Epithelial cell of esophagus (primary cell): Measurements from ENCODE around the gene NBPF20.
"Not testable (repeated sequence)": the region's sequence is repeated elsewhere in the genome, so short reads cannot be mapped to it uniquely, and the experiment has no call there.

Experiments used
- DNase-seq: peaks from one replicate; pipeline ENCODE4 v3.0.0; 2010; ENCODE audit warnings: low read depth
- H3K4me3 ChIP-seq: 2 replicates; pipeline ENCODE4 v1.5.1; 2011; ENCODE audit warnings: mild to moderate bottlenecking, low read length, control low read depth
- TF ChIP-seq, protein P1 (sequence below): IDR thresholded peaks from 2 replicates; pipeline ENCODE4 v1.5.1; 2011; ENCODE audit warnings: low read depth, mild to moderate bottlenecking, low read length, control low read depth, inconsistent platforms; ENCODE audit not compliant: insufficient read depth; ENCODE audit errors: missing control alignments

Gene NBPF20

DNA sequence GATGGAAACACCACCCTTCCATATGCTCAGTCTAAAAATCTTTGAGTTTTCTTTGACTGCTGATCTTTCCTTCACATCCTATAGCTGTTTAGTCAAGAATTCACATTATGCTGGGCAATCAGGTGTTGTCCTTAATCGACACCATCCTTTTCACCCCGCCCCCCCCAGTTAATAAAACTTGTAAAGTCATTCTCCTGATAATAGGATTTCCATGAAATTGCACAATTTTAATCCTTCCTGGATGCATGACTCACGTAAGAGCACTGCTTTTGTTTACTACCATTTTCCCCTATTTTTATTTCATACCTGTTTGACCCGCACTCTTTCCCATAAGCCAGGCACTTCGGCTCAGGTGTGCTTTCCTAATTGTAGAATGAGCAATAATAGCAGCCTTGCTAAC, 16.9 kb upstream of the NBPF20 start:
- peak; percentile 18 for DNase-seq
- not testable (repeated sequence) for H3K4me3 ChIP-seq

DNA sequence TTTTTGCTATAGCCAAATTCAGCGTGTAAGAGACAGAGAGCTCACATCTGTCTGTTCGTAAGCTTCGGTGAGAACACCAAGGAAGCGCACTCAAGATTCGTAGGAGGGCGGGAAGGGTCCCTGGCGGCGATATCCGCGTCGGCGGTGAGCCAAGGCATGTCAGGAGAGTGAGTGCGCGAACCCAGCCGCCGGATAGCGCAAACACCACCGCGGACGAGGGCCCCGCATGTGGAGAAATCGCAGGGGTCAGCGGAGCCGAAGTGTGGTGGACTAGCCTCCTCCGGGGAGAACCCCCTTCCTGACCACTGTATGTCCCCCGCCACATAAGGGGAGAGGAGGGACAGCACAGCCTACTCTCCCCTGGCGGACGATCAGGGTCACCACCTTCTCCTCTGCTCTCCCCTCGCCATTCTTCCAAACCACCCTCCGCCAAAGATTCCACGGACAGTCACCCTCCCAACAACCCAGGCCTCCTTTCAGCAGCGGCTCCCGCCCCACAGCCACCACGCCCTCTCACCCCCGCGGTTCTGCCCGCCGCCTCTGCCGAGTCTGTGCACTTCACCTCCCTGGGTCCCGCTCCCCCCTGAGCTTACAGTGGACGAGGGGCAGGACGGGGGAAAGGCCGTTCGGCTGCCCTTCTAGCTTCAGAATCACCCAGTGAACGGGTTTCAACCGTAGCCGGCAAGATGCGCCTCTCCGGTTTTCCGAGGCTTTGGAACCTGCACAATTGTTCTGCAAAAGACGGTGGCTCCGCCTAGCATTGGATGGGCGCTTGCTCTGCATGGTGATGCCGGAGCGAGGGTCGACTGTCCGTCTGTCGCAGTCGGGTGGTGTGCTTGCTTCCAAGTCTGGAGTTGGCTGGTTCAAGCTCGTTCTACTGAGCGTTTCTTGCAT, 6.2 kb upstream of the NBPF20 start:
- not testable (repeated sequence) for H3K4me3 ChIP-seq, DNase-seq

DNA sequence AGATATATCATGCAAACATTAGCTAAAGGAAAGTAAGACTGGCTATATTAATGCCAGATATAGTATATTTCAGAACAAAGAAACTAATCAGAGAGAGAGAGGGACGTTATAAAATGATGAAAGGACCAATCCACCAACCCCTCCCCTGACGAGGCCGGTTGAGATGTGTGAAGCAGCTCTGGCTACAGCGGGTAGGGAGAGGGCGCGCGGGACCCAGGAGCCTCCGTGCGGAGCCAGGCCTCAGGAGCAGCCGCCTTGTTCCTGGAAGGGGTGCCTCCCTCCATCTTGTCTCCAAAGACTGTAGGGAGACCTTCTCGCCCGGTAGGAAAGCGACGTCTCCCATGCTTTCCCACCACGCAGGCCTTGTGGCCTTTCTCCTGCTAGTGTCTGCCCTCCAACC, 5.4 kb upstream of the NBPF20 start:
- not testable (repeated sequence) for DNase-seq, H3K4me3 ChIP-seq

DNA sequence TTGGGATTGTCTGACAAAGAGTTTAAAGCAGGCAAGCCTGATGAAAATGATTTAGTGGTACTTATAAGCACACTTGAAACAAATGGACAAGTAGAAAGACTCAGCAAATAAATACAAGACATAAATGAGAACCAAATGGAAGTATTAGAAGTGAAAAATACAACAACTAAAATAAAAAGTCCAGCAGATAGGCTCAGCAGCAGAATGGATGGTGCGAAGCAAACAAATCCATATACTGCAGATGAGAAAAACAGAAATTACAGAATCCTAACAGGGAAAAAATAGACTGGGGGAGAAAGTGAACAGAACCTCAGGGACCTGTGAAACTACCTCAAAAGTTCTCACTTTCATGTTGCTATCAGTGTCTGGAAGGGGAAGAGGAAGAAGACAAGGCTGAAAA, 3.9 kb upstream of the NBPF20 start:
- DNase-seq, H3K4me3 ChIP-seq: not testable (repeated sequence)

DNA sequence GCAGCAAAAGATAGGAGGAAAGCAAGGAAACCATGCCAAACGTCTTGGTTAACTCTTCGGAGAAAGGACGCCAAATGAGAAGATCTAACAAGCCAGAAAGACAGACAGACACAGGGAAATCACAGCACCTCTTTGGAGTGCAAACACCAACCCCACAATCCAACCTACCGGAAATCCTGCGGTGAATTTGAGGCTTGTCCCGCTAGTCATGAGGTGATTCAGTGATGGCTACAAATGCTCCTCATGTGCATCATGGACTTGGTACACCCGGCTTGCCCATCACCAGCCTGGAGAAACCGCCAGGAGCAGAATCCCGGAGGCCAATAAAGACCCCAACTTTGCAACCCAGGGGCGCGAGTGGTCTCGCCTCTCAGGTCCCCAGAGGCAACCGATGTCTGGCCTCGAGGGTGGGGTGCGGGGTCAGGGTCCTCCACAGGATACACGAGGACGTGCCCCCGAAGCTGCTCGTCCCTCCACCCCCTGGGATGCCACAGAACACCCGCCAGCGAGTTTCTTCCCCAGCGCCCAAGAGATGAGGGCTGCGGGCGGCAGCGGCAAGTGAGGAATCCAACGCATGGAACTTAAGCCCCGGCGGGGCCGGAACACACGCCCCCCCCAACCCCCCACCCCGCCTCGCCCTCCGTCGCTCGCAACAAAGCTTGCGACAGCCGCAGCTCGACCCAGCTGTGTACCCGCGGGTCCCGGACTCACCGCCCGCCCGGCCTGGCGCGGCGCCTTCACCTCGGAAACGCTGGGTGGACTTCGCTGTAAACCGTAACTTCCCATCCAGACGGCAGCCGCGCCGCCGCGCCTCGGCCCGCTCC, 579 bp downstream of the NBPF20 start:
- H3K4me3 ChIP-seq = peak overlapping the region; percentile 55
- DNase-seq = peak; percentile 67

DNA sequence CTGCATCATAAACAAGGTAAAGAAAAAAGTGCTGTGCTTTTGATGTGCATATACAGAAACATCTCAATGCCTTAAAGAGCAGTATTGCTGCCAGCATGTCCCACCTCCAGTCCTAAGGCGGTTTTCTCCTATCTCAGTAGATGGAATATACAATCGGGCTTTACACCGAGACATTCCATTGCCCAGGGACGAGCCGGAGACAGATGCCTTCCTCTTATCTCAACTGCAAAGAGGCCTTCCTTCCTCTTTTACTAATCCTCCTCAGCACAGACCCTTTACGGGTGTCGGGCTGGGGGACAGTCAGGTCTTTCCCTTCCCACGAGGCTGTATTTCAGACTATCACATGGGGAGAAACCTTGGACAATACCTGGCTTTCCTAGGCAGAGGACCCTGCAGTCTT, 10.3 kb downstream of the NBPF20 start:
- H3K4me3 ChIP-seq, DNase-seq: not testable (repeated sequence)

DNA sequence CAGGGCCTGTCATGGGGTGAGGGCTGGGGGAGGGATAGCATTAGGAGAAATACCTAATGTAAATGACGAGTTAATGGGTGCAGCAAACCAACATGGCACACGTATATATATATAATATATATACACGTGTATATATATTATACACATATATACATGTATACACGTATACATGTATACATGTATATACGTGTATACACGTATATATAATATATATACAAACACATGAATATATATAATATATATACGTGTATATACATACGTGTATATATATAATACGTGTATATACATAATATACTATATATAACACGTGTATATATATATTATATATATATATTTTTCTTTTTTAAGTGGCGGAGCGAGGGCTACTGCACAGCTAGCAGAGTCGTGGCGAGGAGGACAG, 18.1 kb downstream of the NBPF20 start:
- H3K4me3 ChIP-seq, DNase-seq: not testable (repeated sequence)

DNA sequence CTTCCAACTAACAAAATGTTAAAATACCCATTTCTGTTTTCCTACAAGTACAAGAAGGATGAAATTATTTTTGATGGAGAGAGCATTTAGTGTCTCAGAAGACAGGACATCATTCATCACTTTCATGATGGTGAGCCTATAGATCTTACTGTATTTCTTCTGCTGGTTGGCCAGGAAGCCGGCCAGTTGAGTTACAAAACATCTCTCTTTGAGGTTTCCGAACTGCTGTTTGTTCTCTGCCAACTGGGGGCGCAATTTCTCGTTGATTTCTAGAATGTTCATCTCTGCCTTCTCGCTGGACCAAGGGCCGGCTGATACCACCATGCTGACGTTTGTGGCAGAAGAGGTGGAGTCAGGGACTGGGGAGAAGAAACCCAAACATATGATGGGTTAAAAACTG, 20.5 kb downstream of the NBPF20 start:
- peak; percentile 34 for DNase-seq
- TF ChIP-seq, protein P1, sequence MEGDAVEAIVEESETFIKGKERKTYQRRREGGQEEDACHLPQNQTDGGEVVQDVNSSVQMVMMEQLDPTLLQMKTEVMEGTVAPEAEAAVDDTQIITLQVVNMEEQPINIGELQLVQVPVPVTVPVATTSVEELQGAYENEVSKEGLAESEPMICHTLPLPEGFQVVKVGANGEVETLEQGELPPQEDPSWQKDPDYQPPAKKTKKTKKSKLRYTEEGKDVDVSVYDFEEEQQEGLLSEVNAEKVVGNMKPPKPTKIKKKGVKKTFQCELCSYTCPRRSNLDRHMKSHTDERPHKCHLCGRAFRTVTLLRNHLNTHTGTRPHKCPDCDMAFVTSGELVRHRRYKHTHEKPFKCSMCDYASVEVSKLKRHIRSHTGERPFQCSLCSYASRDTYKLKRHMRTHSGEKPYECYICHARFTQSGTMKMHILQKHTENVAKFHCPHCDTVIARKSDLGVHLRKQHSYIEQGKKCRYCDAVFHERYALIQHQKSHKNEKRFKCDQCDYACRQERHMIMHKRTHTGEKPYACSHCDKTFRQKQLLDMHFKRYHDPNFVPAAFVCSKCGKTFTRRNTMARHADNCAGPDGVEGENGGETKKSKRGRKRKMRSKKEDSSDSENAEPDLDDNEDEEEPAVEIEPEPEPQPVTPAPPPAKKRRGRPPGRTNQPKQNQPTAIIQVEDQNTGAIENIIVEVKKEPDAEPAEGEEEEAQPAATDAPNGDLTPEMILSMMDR = peak; percentile 21
- not testable (repeated sequence) for H3K4me3 ChIP-seq

DNA sequence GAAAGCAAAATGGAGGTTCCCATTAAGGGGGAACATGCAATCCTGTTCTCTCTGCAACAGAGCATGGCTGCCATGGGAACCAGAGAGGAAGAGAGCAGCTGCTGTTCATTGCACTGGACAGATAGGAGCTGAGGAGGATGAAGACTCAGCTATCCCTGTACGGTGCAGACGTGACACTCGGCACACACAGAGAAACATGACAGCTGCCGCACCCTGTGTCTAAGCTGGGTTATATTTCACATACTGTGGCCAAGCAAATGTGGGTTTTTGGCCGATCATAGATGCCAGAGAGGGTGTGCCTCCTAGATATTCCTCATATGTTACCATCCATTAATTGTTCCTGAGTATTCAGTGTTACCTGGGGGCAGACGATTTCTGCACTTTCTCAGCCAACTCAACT, 24.7 kb downstream of the NBPF20 start:
- not testable (repeated sequence) for DNase-seq, H3K4me3 ChIP-seq
